Muscle of back (tissue), 11 donors: ENCODE data around the gene TUSC2. TPM values are rescaled to one million over a fixed set of nuclear protein-coding genes. Genes with fewer than 3 reads are reported as not detected.

Source experiments
- DNase-seq, 3 donors: peaks; one replicate each; pipeline versions ENCODE4 v3.0.0 to v3.0.0-alpha.2; 2013
- polyA plus RNA-seq, 10 donors: library from polyadenylated mRNA; unstranded; fragments of 120-200 nt; gene quantifications; one replicate each; pipeline ENCODE4 v1.2.1, GENCODE V29; 2013; ENCODE audit not compliant: insufficient read length in 10 of 10

Gene TUSC2
- polyA plus RNA-seq, 10 donors = 14.3 to 20.2 (median 15.9) TPM

DNA sequence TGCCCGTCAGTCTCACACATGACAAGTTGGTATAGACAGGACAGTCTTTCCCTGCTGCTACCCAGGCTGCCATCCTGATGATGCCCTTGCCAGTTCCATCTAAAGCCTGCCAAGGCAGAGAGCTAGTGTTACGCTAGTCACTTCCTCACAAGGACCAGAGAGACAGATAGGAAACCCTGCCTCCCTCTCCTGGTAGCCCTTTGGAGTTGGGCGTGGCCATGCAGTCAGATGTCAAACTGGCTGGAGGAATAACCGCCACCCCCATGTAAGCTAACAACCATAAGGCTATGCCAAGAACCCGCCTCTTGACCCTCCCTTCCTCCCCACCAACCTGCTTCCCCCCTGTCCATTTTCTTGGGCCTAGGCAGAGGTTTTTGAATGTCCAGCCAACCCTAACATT, 28.5 kb upstream of the TUSC2 start:
- no peak for DNase-seq

DNA sequence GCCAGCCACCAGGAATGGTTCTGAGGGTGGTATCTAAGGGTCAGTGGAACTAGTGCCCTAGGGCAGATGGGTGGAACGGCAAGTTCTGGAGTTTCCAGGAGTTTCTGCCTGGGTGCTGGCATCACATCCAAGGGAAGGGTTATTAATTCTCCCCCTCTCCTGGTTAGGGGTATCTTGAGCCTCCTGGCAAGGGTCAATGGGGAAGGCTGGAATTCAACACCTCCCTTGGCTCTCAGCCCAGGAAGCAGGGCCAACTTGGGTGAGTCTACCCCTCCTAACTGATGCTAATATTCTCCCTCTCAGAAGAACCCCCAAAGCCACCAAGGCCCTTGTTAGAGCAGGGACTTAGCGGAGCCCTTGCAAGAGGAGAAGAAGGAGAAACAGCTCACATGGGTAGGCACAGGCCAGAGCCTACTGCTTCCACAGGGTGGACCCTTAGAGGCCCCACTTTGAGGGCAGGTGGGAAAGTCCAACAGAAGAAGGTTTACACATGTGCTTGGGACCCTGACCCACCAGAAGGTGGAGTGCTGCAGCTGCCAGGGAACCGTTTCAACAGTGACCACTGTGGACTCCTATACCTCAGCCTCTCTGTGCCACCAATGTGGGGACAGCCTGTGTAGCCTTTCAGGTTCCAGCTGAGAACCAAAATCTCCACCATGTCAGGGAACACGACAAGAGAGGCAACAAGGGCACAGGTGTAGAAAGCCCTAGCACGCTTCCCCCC, 28.0 kb upstream of the TUSC2 start:
- no peak for DNase-seq

DNA sequence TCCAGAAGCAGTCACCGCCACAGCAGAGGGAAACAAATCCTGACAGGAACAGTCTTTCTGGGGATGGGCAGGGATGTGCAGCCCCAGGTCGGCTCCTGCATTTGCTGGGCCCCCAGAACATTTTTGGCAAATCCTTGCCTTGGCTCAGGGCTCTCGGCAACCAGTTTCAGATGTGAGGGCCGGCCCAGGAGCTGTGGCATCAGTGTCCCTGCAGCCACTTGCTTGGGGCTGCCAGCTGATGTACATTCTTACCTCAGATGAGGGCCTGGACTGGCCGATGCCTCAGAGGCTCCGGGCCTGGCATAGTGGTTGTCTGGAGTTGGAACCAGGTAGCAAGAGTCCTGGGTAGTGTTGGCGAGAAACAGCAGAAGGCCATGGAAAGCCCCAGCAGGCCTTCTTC, 26.8 kb upstream of the TUSC2 start:
- DNase-seq = no peak

DNA sequence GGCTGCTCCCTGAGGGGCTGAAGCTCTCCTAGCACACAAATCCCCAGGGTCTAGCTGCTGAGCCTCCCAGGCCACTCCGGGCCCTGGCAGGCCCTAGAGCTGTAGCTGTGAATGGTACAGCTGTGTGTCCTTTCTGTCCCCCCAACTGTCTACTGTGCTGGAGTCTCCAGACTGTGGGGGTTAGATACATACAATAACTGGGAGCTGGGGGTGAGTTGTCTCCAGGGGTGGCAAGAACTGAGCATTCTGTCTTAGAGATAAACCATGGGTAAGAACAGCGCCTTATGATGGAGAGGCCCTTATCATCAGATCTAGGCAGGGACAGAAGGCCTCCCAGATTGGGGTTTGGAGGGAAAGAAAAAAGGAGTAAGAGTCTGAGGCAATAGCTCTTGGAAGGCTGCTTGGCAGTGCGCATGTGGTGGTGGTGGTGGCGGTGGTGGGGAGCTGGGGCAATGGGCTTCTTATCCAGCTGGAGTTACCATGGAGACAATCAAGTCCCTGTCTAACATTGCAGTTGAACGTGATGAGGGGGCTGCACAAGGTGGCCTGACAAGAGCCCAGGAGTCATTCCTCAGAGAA, 26.3 kb upstream of the TUSC2 start:
- DNase-seq = no peak

DNA sequence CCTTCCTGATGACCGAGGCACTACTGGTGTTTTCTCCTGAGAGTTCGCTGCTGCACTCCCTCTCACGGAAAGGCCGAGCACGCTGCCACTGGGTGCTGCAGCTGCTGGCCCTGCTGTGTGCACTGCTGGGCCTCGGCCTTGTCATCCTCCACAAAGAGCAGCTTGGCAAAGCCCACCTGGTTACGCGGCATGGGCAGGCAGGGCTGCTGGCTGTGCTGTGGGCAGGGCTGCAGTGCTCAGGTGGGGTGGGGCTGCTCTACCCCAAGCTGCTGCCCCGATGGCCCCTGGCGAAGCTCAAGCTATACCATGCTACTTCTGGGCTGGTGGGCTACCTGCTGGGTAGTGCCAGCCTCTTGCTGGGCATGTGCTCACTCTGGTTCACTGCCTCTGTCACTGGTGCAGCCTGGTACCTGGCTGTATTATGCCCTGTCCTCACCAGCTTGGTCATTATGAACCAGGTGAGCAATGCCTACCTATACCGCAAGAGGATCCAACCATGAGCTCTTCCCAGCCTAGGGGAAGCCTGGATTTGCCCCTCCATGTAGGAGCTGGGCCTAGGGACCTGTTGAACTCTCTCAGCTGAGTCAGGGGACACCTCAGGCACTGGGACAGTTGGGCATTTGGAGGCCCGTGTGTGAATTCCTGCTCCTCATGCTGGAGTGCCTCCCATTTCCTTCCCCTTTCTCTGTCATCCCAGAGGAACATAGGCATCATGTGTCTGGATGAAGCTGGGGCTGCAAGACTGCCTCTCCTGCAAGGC, 25.4 kb upstream of the TUSC2 start:
- no peak for DNase-seq

DNA sequence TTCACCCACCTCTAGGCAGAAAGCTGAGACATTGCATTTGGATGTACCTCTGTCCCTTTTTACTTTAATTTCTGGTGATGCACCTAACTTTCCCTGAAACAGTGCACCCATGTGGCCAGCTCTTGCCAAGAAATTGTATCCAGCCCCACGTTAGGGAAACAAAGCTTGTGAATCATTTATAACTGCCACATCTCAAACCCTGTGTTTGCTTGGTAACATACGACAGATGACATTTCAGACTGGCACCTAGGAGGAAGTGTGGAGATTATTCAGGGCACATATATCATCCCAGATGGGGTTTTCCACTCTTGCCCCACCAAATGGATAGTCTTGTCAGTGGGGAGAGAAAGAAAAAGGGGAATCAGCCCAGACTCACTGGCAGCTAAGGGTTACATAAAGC, 24.8 kb upstream of the TUSC2 start:
- DNase-seq = no peak

DNA sequence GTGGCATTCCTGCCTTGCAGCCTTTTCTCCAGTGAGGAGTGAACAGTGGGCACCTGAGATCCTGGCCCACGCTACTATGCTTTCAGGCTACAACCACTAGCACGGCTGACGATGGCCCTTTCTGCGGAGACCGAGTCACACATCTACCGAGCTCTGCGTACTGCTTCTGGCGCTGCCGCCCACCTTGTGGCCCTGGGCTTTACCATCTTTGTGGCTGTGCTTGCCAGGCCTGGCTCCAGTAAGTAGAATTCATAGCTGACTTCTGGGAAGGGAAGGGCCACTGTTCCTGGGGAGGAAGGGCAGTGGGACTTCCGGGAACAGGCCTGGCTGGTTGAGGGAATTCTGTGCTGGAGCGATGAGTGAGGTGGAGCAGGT, 23.3 kb upstream of the TUSC2 start:
- DNase-seq = no peak

DNA sequence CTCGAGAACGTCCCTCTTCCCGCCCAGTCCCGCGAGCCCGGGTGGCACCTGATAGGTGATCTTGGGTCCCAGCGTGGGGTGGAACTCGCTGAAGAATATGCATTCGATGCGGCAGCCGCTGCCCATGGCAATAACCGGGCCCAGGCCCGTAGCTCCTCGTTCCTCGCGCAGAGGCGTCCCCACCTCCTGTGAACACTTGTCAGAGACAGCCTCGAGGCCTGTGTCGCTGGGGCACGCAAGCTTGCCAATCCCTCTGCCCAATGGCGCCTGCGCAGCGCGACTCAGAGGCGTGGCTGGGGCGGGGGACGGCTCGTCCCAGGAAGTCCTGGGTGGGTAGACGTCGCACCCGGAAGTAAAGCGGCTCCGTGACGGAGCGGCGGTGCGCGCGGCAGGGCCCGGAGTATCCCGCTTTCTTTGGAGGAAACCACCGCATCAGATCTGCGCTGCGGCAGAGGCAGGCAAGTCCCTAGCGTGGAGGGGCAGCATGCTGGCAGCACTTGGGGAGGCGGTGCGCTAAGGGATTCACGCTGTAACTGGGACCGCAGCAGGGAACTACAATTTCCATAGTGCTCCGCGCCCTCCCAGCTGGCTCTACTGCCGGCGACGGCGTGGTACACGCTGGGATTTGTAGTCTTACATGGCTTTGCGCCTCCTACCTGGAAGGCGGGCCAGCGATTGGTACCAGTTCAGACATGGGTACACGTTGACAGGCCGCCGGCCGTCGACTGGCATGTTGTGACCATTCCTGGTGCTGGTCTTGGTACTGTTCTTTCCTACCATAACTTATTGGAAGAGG, 22.7 kb upstream of the TUSC2 start, which contains the start of the genes CYB561D2 and NPRL2:
Gene CYB561D2, plus strand, starts transcription at position 336 of the 796 bp plus-strand sequence. CDS start 572 bp downstream, outside the sequence.
Gene NPRL2, minus strand, starts transcription at position 249 of the 796 bp plus-strand sequence. Its CDS starts 123 bp downstream, at position 126.
- peak; percentile 94 to 98 (median 96) for DNase-seq

DNA sequence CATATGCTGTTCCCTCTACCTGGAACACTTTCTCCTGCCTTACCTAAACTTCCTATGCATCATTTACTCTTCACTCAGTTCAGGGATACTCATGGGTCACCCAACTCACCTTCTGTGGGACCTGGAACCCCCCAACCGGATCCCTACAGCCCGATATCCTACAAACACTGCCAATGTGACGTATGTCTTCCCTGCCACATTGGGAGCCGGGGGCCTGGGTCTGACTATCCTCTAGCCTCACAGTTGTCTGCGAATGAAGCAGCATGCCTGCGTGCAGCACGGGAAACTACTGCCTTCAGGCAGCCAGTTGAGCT, 22.1 kb upstream of the TUSC2 start:
- no peak for DNase-seq

DNA sequence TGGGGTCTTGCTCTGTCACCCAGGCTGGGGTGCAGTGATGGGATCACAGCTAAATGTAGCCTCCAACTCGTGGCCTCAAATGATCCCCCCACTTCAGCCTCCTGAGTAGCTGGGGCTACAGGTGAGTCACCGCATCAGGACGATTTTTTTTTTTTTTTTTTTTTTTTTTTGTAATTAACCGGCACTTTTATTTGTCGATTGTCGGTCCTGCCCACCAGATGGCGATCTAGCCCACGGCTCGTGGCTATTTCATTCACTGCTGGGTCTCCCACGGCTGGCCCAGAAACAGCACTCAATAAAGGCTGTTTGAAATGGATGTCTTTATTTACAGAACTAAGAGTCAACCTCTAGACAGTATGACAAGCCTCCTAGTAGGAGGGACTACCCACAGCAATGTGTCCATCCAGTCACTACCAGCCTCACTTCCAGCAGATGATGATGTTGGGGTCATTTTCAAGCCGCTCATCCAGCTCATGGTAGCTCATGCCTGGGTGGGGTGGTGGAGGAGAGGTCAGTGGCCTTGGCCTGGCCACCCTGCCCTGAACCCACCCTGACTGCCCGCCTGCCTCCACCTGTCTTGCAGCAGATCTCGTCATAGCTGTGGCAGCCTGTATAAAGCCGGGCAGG, 19.3 kb upstream of the TUSC2 start:
- peak; percentile 63 to 82 (median 81) for DNase-seq

DNA sequence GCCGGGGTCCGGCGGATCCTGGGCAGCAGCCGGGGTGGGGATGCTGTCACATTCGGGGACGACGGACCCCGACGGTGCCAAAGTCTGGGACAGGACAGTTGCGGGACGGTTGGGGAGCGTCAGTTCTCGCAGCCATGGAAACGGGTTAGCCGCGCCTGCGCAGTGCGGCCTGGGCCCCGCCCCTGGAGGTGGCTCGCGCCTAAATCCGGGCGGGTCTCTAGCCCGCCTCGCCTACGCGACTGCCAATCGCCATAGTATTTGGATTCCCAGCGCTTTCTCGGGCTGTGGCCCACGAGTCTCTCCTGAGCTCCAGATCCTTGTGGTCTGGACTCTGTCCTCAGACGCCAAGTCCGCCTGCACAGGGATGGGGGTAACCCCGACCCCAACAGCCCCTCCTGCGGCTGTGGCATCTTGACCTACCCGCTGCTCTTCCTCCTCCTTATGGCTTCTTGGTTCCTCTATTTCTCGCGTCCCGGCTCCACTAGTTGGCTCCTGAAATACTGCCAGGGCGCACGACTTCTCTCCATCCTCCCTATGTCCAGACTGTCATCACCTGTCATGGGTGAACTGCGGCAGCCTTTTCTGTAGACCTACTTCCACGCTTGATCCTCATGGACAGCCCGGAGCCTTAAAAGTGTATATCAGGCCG, 17.7 kb upstream of the TUSC2 start, which contains the start of gene ZMYND10:
Gene ZMYND10, minus strand, starts transcription at position 147 of the 649 bp plus-strand sequence. CDS start 153 bp downstream, outside the sequence.
- DNase-seq = peak in 2 of 3 donors; percentile 67 to 79

DNA sequence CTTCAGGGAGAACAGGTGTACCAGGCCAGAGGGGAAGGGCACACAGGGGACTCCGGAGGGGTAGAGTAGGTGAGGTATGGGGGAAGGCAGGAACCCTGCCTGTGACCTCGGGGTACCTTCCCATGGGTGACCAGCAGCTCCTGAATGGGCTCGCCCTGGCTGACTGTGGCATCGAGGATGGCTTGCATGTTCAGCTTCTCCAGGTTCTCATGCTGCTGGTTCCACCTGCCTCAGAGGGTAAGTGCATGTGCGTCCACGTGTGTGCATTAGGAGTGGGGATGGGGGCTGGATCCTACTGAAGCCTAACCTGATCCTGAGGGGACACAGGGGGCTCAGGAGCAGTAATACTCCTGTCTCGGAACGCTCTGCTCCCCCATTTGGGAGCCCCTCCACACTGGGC, 17.0 kb upstream of the TUSC2 start:
- no peak for DNase-seq

DNA sequence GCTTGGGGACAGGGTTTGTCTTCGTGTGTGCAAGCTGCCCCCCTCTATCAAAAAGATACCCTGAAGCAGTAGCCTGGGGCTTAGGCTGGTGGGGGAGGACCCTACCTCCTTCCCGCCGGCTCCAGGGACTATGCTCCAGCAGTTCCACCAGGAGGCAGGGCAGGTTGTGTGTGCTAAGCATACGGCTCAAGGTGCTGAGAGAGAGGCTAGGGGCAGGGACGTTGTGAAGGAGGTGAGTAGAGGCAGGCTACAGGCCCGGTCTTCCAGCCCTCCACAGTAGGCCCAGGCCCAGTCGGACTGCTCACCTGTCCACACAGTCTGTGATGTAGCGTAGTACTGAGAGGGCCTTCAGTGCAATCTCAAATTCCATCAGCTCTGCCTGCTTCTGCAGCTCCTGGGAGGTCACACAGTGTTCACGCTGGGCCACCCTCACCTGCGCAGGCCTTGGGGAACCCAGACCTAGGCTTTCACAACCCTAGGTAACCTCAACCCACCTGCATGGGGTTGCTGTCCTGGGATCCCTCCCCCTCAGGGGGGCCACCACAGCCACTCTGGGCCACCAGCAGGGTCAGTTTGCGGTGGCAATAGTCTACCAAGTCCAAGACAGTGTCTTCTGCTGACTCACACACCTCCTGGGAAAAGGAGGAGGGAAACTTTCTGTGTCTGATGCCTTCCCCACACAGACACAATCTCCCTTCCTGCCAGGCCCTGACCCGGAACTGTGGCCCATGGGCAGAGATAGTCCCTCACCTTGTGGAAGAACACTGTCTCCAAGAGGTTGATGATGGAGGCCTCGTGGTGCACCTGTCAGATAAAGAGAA, 15.0 kb upstream of the TUSC2 start:
- DNase-seq = no peak

DNA sequence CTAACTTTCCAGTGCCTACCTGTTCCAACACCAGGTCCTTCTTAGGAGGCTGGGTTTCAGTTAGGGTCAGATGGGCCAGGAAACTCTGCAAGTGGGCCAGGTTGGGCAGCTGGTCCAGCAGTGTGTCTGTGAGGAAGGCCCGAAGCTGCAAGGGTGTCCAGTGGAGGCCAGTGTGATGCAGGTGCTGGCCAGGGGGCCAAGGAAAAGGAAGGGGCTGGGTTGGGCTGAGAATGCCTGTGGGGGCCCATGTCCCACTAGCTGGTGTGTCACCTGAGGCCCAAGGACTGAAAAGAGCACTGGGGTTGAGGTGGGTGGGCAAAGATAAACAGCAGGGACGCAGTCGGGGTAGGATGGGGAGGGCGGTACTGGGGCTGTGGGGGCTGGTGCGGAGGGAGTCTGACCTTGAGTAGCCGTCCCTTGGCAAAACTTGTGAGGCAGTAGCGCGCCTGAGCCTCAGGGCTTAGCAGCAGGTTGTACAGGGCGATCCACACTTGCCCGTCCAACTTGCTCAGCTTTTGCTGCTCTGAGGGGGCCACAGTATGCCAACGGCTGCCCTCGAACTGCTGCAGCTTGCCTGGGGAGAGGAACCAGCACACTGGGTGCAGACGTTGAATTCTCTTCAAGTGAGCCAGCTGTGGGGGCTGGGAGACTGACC, 14.1 kb upstream of the TUSC2 start:
- no peak for DNase-seq

DNA sequence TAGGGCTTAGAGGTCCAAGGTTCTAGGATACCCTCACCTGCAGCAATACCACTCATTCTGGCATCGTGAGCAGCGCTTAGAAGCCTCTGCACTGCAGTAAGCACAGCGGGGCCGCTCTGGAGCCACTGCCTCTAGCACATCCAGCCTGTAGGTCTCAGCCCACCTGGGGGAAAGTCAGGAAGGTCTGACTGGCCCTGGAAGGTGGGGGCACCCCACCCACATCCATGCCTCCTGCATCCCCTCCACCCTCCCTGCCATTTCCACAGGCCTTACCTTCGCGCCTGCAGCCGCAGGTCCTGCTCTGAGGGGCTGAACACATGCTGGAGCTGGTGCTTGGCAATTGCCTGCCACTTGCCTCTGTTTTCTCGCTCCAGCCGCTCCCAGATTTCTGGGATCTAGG, 13.5 kb upstream of the TUSC2 start:
- DNase-seq = no peak

DNA sequence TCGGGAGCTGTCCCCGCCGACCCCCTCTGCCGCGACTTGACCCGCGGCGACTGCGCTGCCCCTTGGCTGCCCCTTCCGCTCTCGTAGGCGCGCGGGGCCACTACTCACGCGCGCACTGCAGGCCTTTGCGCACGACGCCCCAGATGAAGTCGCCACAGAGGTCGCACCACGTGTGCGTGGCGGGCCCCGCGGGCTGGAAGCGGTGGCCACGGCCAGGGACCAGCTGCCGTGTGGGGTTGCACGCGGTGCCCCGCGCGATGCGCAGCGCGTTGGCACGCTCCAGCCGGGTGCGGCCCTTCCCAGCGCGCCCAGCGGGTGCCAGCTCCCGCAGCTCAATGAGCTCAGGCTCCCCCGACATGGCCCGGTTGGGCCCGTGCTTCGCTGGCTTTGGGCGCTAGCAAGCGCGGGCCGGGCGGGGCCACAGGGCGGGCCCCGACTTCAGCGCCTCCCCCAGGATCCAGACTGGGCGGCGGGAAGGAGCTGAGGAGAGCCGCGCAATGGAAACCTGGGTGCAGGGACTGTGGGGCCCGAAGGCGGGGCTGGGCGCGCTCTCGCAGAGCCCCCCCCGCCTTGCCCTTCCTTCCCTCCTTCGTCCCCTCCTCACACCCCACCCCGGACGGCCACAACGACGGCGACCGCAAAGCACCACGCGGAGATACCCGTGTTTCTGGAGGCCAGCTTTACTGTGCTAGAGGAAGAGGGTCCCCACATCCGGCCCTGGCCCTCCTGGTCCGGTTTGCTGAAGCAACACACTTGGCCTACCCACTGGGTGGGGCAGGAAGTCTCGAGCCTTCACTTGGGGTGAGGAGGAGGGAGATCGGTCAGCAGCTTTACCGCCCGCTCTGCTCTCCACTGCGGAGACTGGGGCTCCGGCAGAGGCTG, 12.7 kb upstream of the TUSC2 start, which contains the start of gene RASSF1:
Gene RASSF1, minus strand, starts transcription at position 389 of the 882 bp plus-strand sequence. Its CDS starts 31 bp downstream, at position 358.
- DNase-seq = peak; percentile 79 to 96 (median 90)

DNA sequence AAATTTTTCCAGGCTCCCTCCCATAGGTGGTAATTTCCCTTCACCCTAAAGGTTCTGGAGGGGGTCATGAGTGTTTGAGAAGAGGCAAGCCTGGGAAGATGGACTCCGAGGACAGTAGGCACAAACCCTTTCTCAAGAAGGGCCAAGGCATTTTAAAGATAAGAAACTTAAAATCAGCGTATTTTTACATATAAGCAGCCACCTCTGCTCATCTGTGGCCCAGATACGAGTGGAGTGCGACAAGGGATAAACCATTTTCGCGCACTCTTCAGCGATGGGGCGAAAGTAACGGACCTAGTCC, 12.1 kb upstream of the TUSC2 start:
- DNase-seq = no peak

DNA sequence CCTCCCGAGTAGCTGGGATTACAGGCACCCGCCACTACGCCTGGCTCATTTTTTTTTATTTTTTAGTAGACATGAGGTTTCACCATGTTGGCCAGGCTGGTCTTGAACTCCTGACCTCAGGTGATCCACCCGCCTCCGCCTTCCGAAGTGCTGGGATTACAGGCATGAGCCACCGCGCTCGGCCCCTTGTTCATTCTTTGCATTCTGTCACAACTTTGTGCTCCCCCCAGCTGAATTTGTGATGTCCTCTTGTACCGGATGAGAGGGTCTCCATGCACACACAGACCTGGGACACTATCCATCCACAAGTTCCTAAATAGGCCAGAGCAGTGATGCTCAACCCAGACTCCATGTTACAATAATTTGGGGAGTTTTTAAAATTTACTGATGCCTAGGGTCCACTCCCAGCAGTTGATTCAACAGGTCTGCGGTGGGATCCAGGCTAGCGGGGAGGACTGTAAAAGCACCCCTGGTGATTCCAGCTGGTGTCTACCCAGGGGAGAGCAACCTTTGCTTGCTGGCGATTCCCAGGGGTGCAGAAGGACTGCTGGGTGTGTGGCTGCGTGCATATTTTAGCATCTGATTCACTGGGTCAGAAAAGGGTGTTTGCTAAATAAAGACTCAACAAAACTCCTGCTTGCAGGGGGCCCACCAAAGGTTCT, 11.6 kb upstream of the TUSC2 start:
- peak in 1 of 3 donors; percentile 57 for DNase-seq
